ENCODE measurements around the gene SERPINB8.

Gene SERPINB8

GRCh38 chr18:63964908-63965307, 5.0 kb upstream of the SERPINB8 start:
- in situ Hi-C loops (cut with MboI; ENCODE audit: low sequenced_read_pairs) = no loop called here

- in situ Hi-C loops (cut with MboI; ENCODE audit: low sequenced_read_pairs) = no loop called here
Measured at GRCh38 chr18:63965716-63966330, 4.1 kb upstream of the SERPINB8 start.

GRCh38 chr18:63970809-63971205, 926 bp downstream of the SERPINB8 start:
- in situ Hi-C loops (cut with MboI; ENCODE audit: low sequenced_read_pairs) = no loop called here

- in situ Hi-C loops (cut with MboI; ENCODE audit: low sequenced_read_pairs) = no loop called here
Measured at GRCh38 chr18:63971320-63972001, 1.6 kb downstream of the SERPINB8 start.

- in situ Hi-C loops (cut with MboI; ENCODE audit: low sequenced_read_pairs) = no loop called here
Measured at GRCh38 chr18:63972002-63972376, 2.1 kb downstream of the SERPINB8 start.

- in situ Hi-C loops (cut with MboI; ENCODE audit: low sequenced_read_pairs) = loop anchor here (25.0 kb wide), 1 partner anchor 463 kb away; no protein-coding TSS in a partner anchor
Measured at GRCh38 chr18:63974991-63975390, 5.1 kb downstream of the SERPINB8 start.

GRCh38 chr18:63975628-63976027, 5.7 kb downstream of the SERPINB8 start:
- in situ Hi-C loops (cut with MboI; ENCODE audit: low sequenced_read_pairs) = loop anchor here (25.0 kb wide), 1 partner anchor 463 kb away; no protein-coding TSS in a partner anchor

GRCh38 chr18:63977040-63977439, 7.2 kb downstream of the SERPINB8 start:
- in situ Hi-C loops (cut with MboI; ENCODE audit: low sequenced_read_pairs) = loop anchor here (25.0 kb wide), 1 partner anchor 465 kb away; no protein-coding TSS in a partner anchor

GRCh38 chr18:63979409-63979920, 9.6 kb downstream of the SERPINB8 start:
- in situ Hi-C loops (cut with MboI; ENCODE audit: low sequenced_read_pairs) = loop anchor here (25.0 kb wide), 1 partner anchor 467 kb away; no protein-coding TSS in a partner anchor

GRCh38 chr18:63980027-63980426, 10.1 kb downstream of the SERPINB8 start:
- in situ Hi-C loops (cut with MboI; ENCODE audit: low sequenced_read_pairs) = loop anchor here (25.0 kb wide), 1 partner anchor 468 kb away; no protein-coding TSS in a partner anchor

GRCh38 chr18:63980896-63981460, 11.1 kb downstream of the SERPINB8 start:
- in situ Hi-C loops (cut with MboI; ENCODE audit: low sequenced_read_pairs) = loop anchor here (25.0 kb wide), 1 partner anchor 469 kb away; no protein-coding TSS in a partner anchor

GRCh38 chr18:63981719-63982118, 11.8 kb downstream of the SERPINB8 start:
- in situ Hi-C loops (cut with MboI; ENCODE audit: low sequenced_read_pairs) = loop anchor here (25.0 kb wide), 1 partner anchor 469 kb away; no protein-coding TSS in a partner anchor

GRCh38 chr18:63982361-63982760, 12.5 kb downstream of the SERPINB8 start:
- in situ Hi-C loops (cut with MboI; ENCODE audit: low sequenced_read_pairs) = loop anchor here (25.0 kb wide), 1 partner anchor 470 kb away; no protein-coding TSS in a partner anchor

GRCh38 chr18:63986885-63987284, 17.0 kb downstream of the SERPINB8 start:
- in situ Hi-C loops (cut with MboI; ENCODE audit: low sequenced_read_pairs) = loop anchor here (25.0 kb wide), 1 partner anchor 475 kb away; no protein-coding TSS in a partner anchor

GRCh38 chr18:63987743-63988142, 17.9 kb downstream of the SERPINB8 start:
- in situ Hi-C loops (cut with MboI; ENCODE audit: low sequenced_read_pairs) = loop anchor here (25.0 kb wide), 1 partner anchor 475 kb away; no protein-coding TSS in a partner anchor

- in situ Hi-C loops (cut with MboI; ENCODE audit: low sequenced_read_pairs) = loop anchor here (10.0 to 25.0 kb wide), 2 partner anchors 98 to 480 kb away; no protein-coding TSS in a partner anchor
Measured at GRCh38 chr18:63992751-63993150, 22.9 kb downstream of the SERPINB8 start.

GRCh38 chr18:63994783-63995399, 25.0 kb downstream of the SERPINB8 start:
- in situ Hi-C loops (cut with MboI; ENCODE audit: low sequenced_read_pairs) = loop anchor here (10.0 to 25.0 kb wide), 2 partner anchors 100 to 483 kb away; no protein-coding TSS in a partner anchor

- in situ Hi-C loops (cut with MboI; ENCODE audit: low sequenced_read_pairs) = loop anchor here (10.0 to 25.0 kb wide), 2 partner anchors 102 to 485 kb away; no protein-coding TSS in a partner anchor
Measured at GRCh38 chr18:63997041-63997440, 27.2 kb downstream of the SERPINB8 start.

- in situ Hi-C loops (cut with MboI; ENCODE audit: low sequenced_read_pairs) = loop anchor here (10.0 to 25.0 kb wide), 2 partner anchors 103 to 485 kb away; no protein-coding TSS in a partner anchor
Measured at GRCh38 chr18:63997606-63998005, 27.7 kb downstream of the SERPINB8 start.

GRCh38 chr18:63999871-64000270, 30.0 kb downstream of the SERPINB8 start:
- in situ Hi-C loops (cut with MboI; ENCODE audit: low sequenced_read_pairs) = loop anchor here (10.0 to 25.0 kb wide), 2 partner anchors 105 to 488 kb away; no protein-coding TSS in a partner anchor
